WERI-Rb-1 (cell line): ENCODE data around the gene ZNF407.

Experiments used
- DNase-seq: peaks from one replicate; pipeline ENCODE4 v3.0.0-alpha.2; 2020
- H3K27ac ChIP-seq: fragments of 250-450 bp; sonication (Bioruptor Pico); 2 replicates; pipeline ENCODE4 v1.5.1; 2020; ENCODE audit warnings: mild to moderate bottlenecking, moderate library complexity
- H3K27me3 ChIP-seq: fragments of 250-450 bp; sonication (Bioruptor Pico); 2 replicates; pipeline ENCODE4 v1.5.1; 2021; ENCODE audit warnings: mild to moderate bottlenecking, low read depth, moderate library complexity; ENCODE audit not compliant: insufficient read depth, severe bottlenecking
- H3K36me3 ChIP-seq: fragments of 250-450 bp; sonication (Bioruptor Pico); 2 replicates; pipeline ENCODE4 v1.5.1; 2020; ENCODE audit warnings: mild to moderate bottlenecking, moderate library complexity
- H3K4me3 ChIP-seq: 2 replicates; pipeline ENCODE4 v1.5.1; 2011; ENCODE audit warnings: low read depth, mild to moderate bottlenecking, control low read depth, low read length
- H3K9me3 ChIP-seq: fragments of 250-450 bp; sonication (Bioruptor Pico); 2 replicates; pipeline ENCODE4 v1.5.1; 2021; ENCODE audit warnings: mild to moderate bottlenecking, moderate library complexity; ENCODE audit not compliant: severe bottlenecking
- TF ChIP-seq, protein P1 (sequence below): IDR thresholded peaks from 2 replicates; pipeline ENCODE4 v1.5.1; 2011; ENCODE audit warnings: low read depth, mild to moderate bottlenecking, control low read depth, inconsistent platforms, low read length

ZNF407 gene

DNA sequence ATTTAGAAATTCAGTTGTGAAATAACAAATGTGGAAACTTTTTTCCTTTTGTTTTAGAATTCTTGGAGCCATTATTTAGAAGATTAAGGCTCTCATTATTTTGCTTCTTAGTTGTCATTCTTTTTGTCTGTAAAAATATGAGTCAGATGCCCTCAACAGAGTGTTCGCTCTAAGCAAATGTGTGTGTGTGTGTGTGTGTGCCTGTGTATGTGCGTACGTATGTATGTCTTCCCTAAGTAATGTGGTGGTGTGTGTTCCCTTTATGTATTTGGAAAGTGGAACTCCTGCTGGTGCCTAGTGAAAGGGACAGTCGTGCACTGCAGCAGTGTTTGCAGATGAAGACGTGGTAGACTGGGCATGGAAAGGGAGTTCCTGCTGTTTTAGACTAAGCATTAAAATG is 27.5 kb downstream of the ZNF407 start:
- no peak for DNase-seq
- TF ChIP-seq, protein P1, sequence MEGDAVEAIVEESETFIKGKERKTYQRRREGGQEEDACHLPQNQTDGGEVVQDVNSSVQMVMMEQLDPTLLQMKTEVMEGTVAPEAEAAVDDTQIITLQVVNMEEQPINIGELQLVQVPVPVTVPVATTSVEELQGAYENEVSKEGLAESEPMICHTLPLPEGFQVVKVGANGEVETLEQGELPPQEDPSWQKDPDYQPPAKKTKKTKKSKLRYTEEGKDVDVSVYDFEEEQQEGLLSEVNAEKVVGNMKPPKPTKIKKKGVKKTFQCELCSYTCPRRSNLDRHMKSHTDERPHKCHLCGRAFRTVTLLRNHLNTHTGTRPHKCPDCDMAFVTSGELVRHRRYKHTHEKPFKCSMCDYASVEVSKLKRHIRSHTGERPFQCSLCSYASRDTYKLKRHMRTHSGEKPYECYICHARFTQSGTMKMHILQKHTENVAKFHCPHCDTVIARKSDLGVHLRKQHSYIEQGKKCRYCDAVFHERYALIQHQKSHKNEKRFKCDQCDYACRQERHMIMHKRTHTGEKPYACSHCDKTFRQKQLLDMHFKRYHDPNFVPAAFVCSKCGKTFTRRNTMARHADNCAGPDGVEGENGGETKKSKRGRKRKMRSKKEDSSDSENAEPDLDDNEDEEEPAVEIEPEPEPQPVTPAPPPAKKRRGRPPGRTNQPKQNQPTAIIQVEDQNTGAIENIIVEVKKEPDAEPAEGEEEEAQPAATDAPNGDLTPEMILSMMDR: no peak
- H3K4me3 ChIP-seq: no peak overlapping the region
- no peak overlapping the region for H3K27ac ChIP-seq
- no peaks in the 10 kb centered on the region for H3K36me3 ChIP-seq
- H3K27me3 ChIP-seq: no peaks in the 10 kb centered on the region
- H3K9me3 ChIP-seq: no peaks in the 10 kb centered on the region

DNA sequence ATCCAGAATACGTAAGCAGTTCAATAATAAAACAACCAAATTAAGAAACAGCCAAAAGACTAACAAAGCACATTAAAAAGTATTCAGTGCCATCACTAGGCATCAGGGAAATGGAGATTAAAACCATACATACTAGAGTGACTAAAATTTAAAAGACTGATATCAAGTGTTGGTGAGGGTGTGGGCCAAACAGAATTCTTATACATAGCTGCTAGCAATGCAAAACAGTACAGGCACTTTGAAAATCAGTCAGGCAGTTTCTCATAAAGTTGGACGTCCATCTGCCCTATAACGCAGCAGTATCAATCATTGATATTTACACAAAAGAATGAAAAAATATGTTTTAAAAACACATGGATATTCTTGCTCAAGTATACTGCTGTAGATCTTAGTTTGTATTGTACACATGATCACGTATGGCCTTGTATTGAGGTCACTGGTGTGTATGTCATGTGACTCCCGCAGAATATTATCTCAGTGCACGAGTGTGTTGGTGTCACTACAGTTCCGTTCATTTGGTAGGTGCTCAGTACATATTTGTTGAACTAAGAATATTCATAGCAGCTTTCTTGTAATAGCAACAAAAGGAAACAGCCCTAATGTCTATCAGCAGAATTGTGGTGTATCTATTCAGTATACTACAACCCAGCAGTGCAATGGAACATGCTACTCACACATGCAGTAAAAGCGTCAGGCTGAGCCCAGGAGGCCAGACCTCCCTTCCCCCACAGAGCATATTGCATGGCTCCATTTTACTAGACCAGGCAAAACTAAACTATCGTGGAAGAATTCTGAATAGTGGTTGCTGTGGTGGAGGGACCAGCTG is 28.6 kb downstream of the ZNF407 start:
- DNase-seq: no peak
- no peak overlapping the region for H3K27ac ChIP-seq
- no peaks in the 10 kb centered on the region; the same call in 1 of the 2 replicates for H3K36me3 ChIP-seq
- no peaks in the 10 kb centered on the region for H3K27me3 ChIP-seq
- H3K9me3 ChIP-seq: no peaks in the 10 kb centered on the region
- H3K4me3 ChIP-seq: no peak overlapping the region
- TF ChIP-seq, protein P1: no peak

DNA sequence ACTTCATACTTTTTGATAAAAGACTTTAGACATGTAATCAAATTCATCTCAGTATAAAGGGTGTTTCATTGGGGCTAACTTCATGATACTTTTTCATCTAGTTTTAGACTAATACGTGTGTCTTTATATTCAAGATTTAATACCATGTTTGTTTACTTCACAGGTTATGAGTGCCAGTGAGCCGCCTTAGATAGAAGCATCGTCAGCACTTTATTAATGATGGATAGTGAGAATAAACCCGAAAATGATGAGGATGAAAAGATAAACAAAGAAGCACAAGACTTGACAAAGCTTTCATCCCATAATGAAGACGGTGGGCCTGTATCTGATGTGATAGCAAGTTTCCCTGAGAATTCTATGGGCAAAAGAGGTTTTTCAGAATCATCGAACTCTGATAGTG is 33.1 kb downstream of the ZNF407 start:
- Histone ChIP-seq H3K9me3 (no peaks in the 10 kb centered on the region), H3K27ac (no peak overlapping the region), H3K4me3 (no peak overlapping the region), H3K36me3 (peaks cover 21% of the 10 kb centered on the region), H3K27me3 (no peaks in the 10 kb centered on the region)
- DNase-seq: no peak
- TF ChIP-seq, protein P1: no peak

GRCh38 chr18:74631212-74631611 is 33.5 kb downstream of the ZNF407 start:
- no peak overlapping the region for H3K4me3 ChIP-seq
- H3K27ac ChIP-seq: no peak overlapping the region
- DNase-seq: no peak
- H3K36me3 ChIP-seq: peaks cover 21% of the 10 kb centered on the region
- H3K9me3 ChIP-seq: no peaks in the 10 kb centered on the region
- no peaks in the 10 kb centered on the region for H3K27me3 ChIP-seq
- TF ChIP-seq, protein P1: no peak

DNA sequence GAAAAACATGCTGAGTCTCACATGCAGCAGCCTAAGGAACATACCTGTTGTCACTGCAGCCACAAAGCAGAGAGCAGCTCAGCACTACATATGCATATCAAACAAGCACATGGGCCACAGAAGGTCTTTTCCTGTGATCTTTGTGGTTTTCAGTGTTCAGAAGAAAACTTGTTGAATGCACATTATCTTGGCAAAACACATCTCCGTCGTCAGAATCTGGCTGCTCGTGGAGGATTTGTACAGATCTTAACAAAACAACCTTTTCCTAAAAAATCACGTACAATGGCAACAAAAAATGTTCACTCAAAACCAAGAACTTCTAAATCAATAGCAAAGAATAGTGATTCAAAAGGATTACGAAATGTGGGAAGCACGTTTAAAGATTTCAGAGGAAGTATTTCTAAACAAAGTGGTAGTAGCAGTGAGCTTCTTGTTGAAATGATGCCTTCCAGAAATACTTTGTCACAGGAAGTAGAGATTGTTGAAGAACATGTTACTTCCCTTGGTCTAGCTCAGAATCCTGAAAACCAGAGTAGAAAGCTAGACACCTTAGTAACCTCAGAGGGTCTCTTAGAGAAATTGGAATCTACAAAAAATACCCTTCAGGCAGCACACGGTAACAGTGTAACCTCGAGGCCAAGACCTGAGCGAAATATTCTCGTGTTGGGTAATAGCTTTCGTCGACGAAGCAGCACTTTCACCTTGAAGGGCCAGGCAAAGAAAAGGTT is 34.1 kb downstream of the ZNF407 start:
- Histone ChIP-seq H3K9me3 (no peaks in the 10 kb centered on the region), H3K27ac (no peak overlapping the region), H3K36me3 (peaks cover 21% of the 10 kb centered on the region), H3K4me3 (no peak overlapping the region), H3K27me3 (no peaks in the 10 kb centered on the region)
- no peak for DNase-seq
- TF ChIP-seq, protein P1: no peak
